Measurements from ENCODE around the gene L3MBTL4.

L3MBTL4 gene

GRCh38 chr18:6010284-6010683 lies 404.4 kb downstream of the L3MBTL4 start:
- TF ChIP-seq CTCF (IDR thresholded peaks at IDR 0.05; ENCODE audit: low read depth, low read length, missing control alignments), result no peak
- no peak for DNase-seq (ENCODE audit: extremely low read depth, low read depth)

GRCh38 chr18:6009756-6010155 lies 405.0 kb downstream of the L3MBTL4 start:
- TF ChIP-seq CTCF (IDR thresholded peaks at IDR 0.05; ENCODE audit: low read depth, low read length, missing control alignments), result no peak
- H3K4me3 ChIP-seq (replicated peaks; ENCODE audit: low read depth, low read length), result no peak overlapping the region
- DNase-seq (ENCODE audit: extremely low read depth, low read depth), result no peak

More at GRCh38 chr18:6010284-6010683, 404.4 kb downstream of the L3MBTL4 start:
- no peak overlapping the region for H3K4me3 ChIP-seq (replicated peaks; ENCODE audit: low read depth, low read length)

GRCh38 chr18:6004683-6005082 lies 410.0 kb downstream of the L3MBTL4 start:
- DNase-seq (ENCODE audit: extremely low read depth, low read depth), result no peak
- H3K4me3 ChIP-seq (replicated peaks; ENCODE audit: low read depth, low read length), result no peak overlapping the region
- TF ChIP-seq CTCF (IDR thresholded peaks at IDR 0.05; ENCODE audit: low read depth, low read length, missing control alignments), result no peak

- DNase-seq (ENCODE audit: extremely low read depth, low read depth), result no peak
- H3K4me3 ChIP-seq (replicated peaks; ENCODE audit: low read depth, low read length), result no peak overlapping the region
- TF ChIP-seq CTCF (IDR thresholded peaks at IDR 0.05; ENCODE audit: low read depth, low read length, missing control alignments), result no peak
Observed at GRCh38 chr18:6004119-6004518, 410.6 kb downstream of the L3MBTL4 start.

- H3K4me3 ChIP-seq (replicated peaks; ENCODE audit: low read depth, low read length), result no peak overlapping the region
- no peak for DNase-seq (ENCODE audit: extremely low read depth, low read depth)
- TF ChIP-seq CTCF (IDR thresholded peaks at IDR 0.05; ENCODE audit: low read depth, low read length, missing control alignments), result no peak
Observed at GRCh38 chr18:6001867-6002266, 412.8 kb downstream of the L3MBTL4 start.

- TF ChIP-seq CTCF (IDR thresholded peaks at IDR 0.05; ENCODE audit: low read depth, low read length, missing control alignments), result no peak
- DNase-seq (ENCODE audit: extremely low read depth, low read depth), result no peak
- no peak overlapping the region for H3K4me3 ChIP-seq (replicated peaks; ENCODE audit: low read depth, low read length)
Observed at GRCh38 chr18:5998907-5999306, 415.8 kb downstream of the L3MBTL4 start.

- TF ChIP-seq CTCF (IDR thresholded peaks at IDR 0.05; ENCODE audit: low read depth, low read length, missing control alignments), result no peak
- no peak overlapping the region for H3K4me3 ChIP-seq (replicated peaks; ENCODE audit: low read depth, low read length)
- no peak for DNase-seq (ENCODE audit: extremely low read depth, low read depth)
Observed at GRCh38 chr18:5998166-5998881, 416.4 kb downstream of the L3MBTL4 start.
